Measurements from ENCODE around the gene FRMPD2.

Gene FRMPD2

DNA sequence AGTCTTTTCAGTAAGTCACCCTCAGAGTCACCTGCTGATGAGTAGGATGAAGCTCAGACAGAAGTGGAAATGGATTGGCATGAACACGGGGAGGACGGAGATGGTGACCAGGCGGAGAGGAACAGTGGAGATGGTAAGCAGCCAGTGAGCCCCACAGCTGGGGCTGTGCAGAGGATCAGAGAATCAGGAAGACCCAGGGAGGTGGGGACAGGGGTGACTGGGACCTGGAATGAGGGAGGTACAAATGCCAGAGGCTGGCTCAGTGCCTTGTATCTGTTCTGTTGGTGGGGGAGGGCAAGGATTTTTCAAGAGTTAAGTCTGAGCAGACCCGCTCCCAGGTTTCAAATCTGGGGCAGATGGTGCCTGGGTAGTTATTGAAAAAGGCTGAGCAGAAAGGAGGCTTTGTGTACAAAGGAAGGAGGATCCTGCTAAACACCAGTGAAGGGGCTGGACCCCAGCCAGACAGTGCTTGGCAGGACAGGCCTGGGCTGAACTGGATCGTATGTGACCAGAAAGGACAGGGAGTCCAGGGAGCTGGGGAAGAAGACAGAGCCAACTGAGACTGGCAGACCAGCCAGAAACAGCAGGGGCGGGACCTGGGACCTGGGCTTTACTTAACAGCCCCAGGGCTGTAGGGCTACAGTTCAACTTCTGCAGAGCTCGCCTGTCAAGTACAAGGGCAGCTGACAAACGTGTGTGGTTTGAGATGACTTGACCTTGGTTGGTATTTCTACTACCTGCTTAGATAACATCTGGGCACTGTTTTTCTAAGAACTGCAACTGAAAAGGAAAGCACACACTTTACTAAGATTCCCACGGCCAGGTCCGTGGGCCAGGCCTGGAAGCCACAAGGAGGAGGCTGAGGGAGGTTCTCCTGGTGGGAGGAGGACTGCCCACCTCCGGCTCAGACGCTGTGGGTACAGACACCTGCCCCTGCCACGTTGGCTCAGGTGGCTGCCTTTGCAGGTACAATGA is 13.2 kb upstream of the FRMPD2 start:
- TF ChIP-seq SIN3A (IDR thresholded peaks at IDR 0.05; ENCODE audit: borderline replicate concordance, insufficient read depth, low read length) = no peak
- TF ChIP-seq POLR2AphosphoS5 (IDR thresholded peaks at IDR 0.05; ENCODE audit: low read depth, low read length) = no peak
- no peak for TF ChIP-seq TAF1 (IDR thresholded peaks at IDR 0.05; ENCODE audit: borderline replicate concordance, insufficient read depth, low read length)
- TF ChIP-seq, protein P1, sequence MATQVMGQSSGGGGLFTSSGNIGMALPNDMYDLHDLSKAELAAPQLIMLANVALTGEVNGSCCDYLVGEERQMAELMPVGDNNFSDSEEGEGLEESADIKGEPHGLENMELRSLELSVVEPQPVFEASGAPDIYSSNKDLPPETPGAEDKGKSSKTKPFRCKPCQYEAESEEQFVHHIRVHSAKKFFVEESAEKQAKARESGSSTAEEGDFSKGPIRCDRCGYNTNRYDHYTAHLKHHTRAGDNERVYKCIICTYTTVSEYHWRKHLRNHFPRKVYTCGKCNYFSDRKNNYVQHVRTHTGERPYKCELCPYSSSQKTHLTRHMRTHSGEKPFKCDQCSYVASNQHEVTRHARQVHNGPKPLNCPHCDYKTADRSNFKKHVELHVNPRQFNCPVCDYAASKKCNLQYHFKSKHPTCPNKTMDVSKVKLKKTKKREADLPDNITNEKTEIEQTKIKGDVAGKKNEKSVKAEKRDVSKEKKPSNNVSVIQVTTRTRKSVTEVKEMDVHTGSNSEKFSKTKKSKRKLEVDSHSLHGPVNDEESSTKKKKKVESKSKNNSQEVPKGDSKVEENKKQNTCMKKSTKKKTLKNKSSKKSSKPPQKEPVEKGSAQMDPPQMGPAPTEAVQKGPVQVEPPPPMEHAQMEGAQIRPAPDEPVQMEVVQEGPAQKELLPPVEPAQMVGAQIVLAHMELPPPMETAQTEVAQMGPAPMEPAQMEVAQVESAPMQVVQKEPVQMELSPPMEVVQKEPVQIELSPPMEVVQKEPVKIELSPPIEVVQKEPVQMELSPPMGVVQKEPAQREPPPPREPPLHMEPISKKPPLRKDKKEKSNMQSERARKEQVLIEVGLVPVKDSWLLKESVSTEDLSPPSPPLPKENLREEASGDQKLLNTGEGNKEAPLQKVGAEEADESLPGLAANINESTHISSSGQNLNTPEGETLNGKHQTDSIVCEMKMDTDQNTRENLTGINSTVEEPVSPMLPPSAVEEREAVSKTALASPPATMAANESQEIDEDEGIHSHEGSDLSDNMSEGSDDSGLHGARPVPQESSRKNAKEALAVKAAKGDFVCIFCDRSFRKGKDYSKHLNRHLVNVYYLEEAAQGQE (IDR thresholded peaks at IDR 0.05; ENCODE audit: insufficient read depth in 1 of 2, low read depth in 2 of 2, low read length in 2 of 2) = no peak
- no peak for TF ChIP-seq FOXP2 (optimal IDR thresholded peaks at IDR 0.05; ENCODE audit: borderline replicate concordance, extremely low read depth, extremely low read length, insufficient read depth)

GRCh38 chr10:48286356-48286755 is 11.9 kb upstream of the FRMPD2 start:
- TF ChIP-seq FOXP2 (optimal IDR thresholded peaks at IDR 0.05; ENCODE audit: borderline replicate concordance, extremely low read depth, extremely low read length, insufficient read depth) = no peak
- no peak for TF ChIP-seq TAF1 (IDR thresholded peaks at IDR 0.05; ENCODE audit: borderline replicate concordance, insufficient read depth, low read length)
- no peak for TF ChIP-seq POLR2AphosphoS5 (IDR thresholded peaks at IDR 0.05; ENCODE audit: low read depth, low read length)
- TF ChIP-seq, protein P1 (IDR thresholded peaks at IDR 0.05; ENCODE audit: insufficient read depth in 1 of 2, low read depth in 2 of 2, low read length in 2 of 2) = no peak
- no peak for TF ChIP-seq SIN3A (IDR thresholded peaks at IDR 0.05; ENCODE audit: borderline replicate concordance, insufficient read depth, low read length)

DNA sequence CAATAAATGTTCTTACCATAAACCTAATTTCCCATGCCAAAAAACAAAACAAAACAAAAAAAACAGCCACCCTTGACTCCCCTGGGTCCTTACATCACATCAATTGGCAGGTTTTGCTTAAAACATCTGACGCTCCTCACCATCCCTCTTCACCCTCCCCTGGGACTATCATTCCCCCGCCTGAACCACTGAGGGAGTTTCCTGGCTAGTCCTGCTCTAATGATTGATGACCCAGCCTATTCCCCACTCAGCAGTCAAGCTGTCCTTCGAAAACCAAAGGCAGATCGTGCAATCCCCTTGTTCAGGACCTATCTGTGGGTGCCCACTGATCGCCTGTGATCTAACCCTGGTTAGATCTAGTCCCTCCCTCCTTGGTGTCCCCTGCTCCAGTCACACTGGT is 11.2 kb upstream of the FRMPD2 start:
- TF ChIP-seq FOXP2 (optimal IDR thresholded peaks at IDR 0.05; ENCODE audit: borderline replicate concordance, extremely low read depth, extremely low read length, insufficient read depth) = no peak
- no peak for TF ChIP-seq POLR2AphosphoS5 (IDR thresholded peaks at IDR 0.05; ENCODE audit: low read depth, low read length)
- no peak for TF ChIP-seq TAF1 (IDR thresholded peaks at IDR 0.05; ENCODE audit: borderline replicate concordance, insufficient read depth, low read length)
- TF ChIP-seq SIN3A (IDR thresholded peaks at IDR 0.05; ENCODE audit: borderline replicate concordance, insufficient read depth, low read length) = no peak
- TF ChIP-seq, protein P1 (IDR thresholded peaks at IDR 0.05; ENCODE audit: insufficient read depth in 1 of 2, low read depth in 2 of 2, low read length in 2 of 2) = no peak

- TF ChIP-seq, protein P1 (IDR thresholded peaks at IDR 0.05; ENCODE audit: insufficient read depth in 1 of 2, low read depth in 2 of 2, low read length in 2 of 2) = no peak
- TF ChIP-seq FOXP2 (optimal IDR thresholded peaks at IDR 0.05; ENCODE audit: borderline replicate concordance, extremely low read depth, extremely low read length, insufficient read depth) = no peak
- no peak for TF ChIP-seq POLR2AphosphoS5 (IDR thresholded peaks at IDR 0.05; ENCODE audit: low read depth, low read length)
- TF ChIP-seq SIN3A (IDR thresholded peaks at IDR 0.05; ENCODE audit: borderline replicate concordance, insufficient read depth, low read length) = no peak
- no peak for TF ChIP-seq TAF1 (IDR thresholded peaks at IDR 0.05; ENCODE audit: borderline replicate concordance, insufficient read depth, low read length)
Measured at GRCh38 chr10:48284811-48285210, 10.3 kb upstream of the FRMPD2 start.

Data from PFSK-1 (cell line).